T-helper 2 cell treated with Interferon-gamma antibody and Interleukin-4, amounts not matched to agents 5 μg/mL and 100 μg/mL, for 36 hours (primary cell): Measurements from ENCODE around the gene NSD2.
"Not testable (repeated sequence)": the region's sequence is repeated elsewhere in the genome, so short reads cannot be mapped to it uniquely, and the experiment has no call there.

ENCODE experiments used
- DNase-seq: peaks from one replicate; pipeline ENCODE4 v3.0.0; 2021; ENCODE audit warnings: low spot score
- H3K27ac Mint-ChIP-seq: one replicate; pipeline ENCODE4 v1.8.0; 2021; ENCODE audit warnings: mild to moderate bottlenecking, mixed read lengths
- H3K27me3 Mint-ChIP-seq: one replicate; pipeline ENCODE4 v1.8.0; 2021; ENCODE audit warnings: low read depth, mixed read lengths
- H3K36me3 Mint-ChIP-seq: one replicate; pipeline ENCODE4 v1.8.0; 2021; ENCODE audit warnings: low read depth, mixed read lengths
- H3K4me1 Mint-ChIP-seq: one replicate; pipeline ENCODE4 v1.8.0; 2021; ENCODE audit warnings: low read depth, mixed read lengths
- H3K4me3 Mint-ChIP-seq: one replicate; pipeline ENCODE4 v1.8.0; 2022; ENCODE audit warnings: mild to moderate bottlenecking, moderate library complexity, mixed read lengths
- H3K9me3 Mint-ChIP-seq: one replicate; pipeline ENCODE4 v1.8.0; 2021; ENCODE audit warnings: mixed read lengths

NSD2 gene

DNA sequence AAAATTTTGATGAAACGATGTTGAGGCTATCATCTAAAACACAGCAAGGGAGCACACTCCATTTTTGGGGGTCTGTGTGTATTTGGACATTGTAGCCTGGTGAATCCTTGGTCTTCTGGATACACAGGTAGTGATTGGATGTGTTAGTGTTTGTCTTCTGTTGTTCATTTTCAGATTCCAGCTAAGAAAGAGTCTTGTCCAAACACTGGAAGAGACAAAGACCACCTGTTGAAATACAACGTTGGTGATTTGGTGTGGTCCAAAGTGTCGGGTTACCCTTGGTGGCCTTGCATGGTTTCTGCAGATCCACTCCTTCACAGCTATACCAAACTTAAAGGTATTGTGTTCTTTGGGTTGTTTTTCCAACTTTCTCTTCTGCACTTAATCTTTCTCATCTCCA lies 32.8 kb downstream of the NSD2 start:
- H3K4me1 Mint-ChIP-seq, result peaks cover 46% of the 10 kb centered on the region
- peaks cover 66% of the 10 kb centered on the region for H3K36me3 Mint-ChIP-seq
- H3K4me3 Mint-ChIP-seq, result no peak overlapping the region
- H3K27me3 Mint-ChIP-seq, result no peaks in the 10 kb centered on the region
- H3K27ac Mint-ChIP-seq, result no peak overlapping the region
- no peaks in the 10 kb centered on the region for H3K9me3 Mint-ChIP-seq
- no peak for DNase-seq

DNA sequence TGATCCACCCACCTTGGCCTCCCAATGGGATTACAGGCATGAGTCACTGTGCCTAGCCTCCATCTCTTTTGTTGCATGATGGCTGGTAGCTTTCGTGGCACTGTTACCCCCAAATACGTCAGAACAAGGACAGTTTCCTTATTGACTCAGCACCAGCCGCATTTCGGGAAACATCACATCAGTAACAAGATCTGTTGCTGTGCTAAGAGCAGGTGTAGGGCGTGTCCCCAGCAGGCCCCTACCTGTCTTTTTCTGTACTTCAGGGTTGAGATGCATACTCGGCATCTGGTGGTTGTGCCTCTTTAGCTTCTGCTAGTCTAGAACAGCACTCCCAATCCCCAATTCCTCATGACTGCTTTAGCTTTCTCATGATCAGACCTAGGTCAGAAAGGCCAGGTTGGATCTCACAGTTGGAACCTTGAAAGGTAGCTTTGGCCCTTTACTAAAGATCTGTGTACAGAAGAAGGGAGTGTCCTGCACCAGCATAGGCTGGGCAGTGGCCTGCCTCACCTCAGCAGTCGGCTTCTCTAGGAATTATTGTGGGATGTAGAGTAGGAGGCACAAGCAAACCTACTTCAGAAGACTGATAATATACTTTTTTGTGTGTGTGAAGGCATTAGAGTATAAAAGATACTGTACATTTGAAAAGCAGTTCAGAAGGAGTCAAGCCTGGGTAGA lies 36.8 kb downstream of the NSD2 start:
- peak overlapping the region; percentile 54 for H3K27ac Mint-ChIP-seq

DNA sequence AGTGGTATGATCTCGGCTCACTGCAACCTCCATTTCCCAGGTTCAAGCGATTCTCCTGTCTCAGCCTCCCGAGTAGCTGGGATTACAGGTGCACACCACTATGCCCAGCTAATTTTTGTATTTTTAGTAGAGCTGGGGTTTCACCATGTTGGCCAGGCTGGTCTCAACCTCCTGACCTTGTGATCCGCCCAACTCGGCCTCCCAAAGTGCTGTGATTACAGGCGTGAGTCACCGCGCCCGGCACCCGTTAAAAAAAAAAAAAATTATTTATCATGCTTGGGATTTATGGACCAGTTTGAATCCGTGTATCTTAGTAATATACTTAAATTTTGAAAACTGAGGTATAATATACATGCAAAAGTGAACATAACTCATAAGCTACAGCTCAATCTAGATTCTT lies 38.5 kb downstream of the NSD2 start:
- H3K4me1 Mint-ChIP-seq, result peaks cover 37% of the 10 kb centered on the region
- peaks cover 57% of the 10 kb centered on the region for H3K36me3 Mint-ChIP-seq
- H3K9me3 Mint-ChIP-seq, H3K27me3 Mint-ChIP-seq, H3K4me3 Mint-ChIP-seq, DNase-seq, H3K27ac Mint-ChIP-seq: not testable (repeated sequence)

More for the DNA sequence above, 36.8 kb downstream of the NSD2 start:
- peaks cover 46% of the 10 kb centered on the region for H3K4me1 Mint-ChIP-seq
- no peaks in the 10 kb centered on the region for H3K9me3 Mint-ChIP-seq
- H3K4me3 Mint-ChIP-seq, result no peak overlapping the region
- DNase-seq, result no peak
- H3K36me3 Mint-ChIP-seq, result peaks cover 60% of the 10 kb centered on the region
- no peaks in the 10 kb centered on the region for H3K27me3 Mint-ChIP-seq

DNA sequence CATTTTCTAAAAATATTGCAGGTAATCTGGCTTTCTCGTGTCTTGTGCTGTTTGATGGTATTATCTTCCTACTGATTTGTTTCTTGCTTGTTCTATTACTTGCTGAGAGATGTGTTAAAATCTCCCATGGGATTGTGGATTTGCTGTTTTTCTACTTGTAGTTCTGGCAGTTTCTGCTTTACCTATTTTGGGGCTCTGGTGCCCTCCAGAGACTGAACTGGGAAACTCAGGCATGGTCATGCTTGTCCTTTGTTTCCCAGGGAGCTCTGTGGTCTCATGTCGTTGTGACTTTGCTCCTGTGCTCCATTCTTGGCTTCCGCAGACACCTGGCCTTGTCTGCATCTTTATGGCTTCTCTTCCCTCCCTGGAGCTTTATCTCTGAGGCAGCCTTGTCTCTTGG lies 39.5 kb downstream of the NSD2 start:
- H3K27ac Mint-ChIP-seq, result peak overlapping the region; percentile 74
- H3K4me1 Mint-ChIP-seq, result peaks cover 36% of the 10 kb centered on the region
- no peaks in the 10 kb centered on the region for H3K9me3 Mint-ChIP-seq
- DNase-seq, result no peak
- peaks cover 56% of the 10 kb centered on the region for H3K36me3 Mint-ChIP-seq
- no peak overlapping the region for H3K4me3 Mint-ChIP-seq
- H3K27me3 Mint-ChIP-seq, result no peaks in the 10 kb centered on the region

DNA sequence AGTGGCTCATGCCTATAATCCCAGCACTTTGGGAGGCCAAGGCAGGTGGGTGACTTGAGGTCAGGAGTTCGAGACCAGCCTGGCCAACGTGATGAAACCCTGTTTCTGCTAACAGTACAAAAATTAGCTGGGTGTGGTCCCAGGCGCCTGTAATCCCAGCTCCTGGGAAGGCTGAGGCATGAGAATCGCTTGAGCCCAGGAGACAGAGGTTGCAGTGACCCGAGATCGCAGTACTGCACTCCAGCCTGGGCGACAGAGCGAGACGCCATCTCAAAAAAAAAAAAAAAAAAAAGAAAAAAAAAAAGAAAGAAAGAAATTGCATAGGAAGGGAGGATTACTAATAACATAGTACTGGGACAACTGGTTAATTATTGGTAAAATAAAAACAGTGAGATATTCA lies 40.1 kb downstream of the NSD2 start:
- H3K27ac Mint-ChIP-seq, H3K4me3 Mint-ChIP-seq, H3K27me3 Mint-ChIP-seq, H3K9me3 Mint-ChIP-seq, DNase-seq: not testable (repeated sequence)
- Mint-ChIP-seq H3K36me3 (peaks cover 56% of the 10 kb centered on the region), H3K4me1 (peaks cover 29% of the 10 kb centered on the region)

DNA sequence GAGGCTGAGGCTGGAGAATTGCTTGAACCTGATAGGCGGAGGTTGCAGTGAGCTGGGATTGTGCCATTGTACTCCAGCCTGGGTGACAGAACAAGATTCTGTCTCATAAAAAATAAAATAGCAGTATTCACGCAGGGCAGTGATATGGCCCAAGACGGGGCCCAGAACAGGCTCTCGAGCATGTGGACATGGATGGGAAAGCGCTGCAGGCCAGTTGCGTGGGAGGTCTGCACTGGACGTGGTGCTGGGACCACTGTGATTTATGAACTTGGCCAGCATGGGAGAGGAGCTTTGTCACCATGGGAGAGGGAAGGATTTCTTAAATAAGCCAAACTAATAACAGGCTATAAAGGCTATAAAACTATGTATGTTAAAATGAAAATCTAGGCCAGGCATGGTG lies 51.6 kb downstream of the NSD2 start:
- Mint-ChIP-seq H3K4me1 (peaks cover 1% of the 10 kb centered on the region), H3K27me3 (no peaks in the 10 kb centered on the region), H3K36me3 (peaks cover 33% of the 10 kb centered on the region), H3K27ac (no peak overlapping the region), H3K4me3 (no peak overlapping the region), H3K9me3 (no peaks in the 10 kb centered on the region)
- DNase-seq, result no peak

DNA sequence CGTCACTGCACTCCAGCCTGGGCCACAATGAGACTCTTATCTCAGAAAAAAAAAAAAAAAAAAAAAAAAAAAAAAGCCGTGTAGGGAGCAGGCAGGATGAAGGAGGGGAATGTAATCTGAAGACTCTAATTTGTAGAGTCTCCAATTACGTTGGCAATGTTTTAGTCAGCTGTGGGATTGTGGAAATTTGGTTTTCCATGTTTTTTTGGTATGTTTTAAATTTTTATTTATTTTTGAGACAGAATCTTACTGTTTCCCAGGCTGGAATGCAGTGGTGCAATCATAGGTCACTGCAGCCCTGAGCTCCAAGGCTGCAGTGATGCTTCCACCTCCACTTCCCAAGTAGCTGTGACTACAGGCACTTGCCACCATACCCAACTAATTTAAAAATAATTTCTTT lies 56.5 kb downstream of the NSD2 start:
- no peak overlapping the region for H3K27ac Mint-ChIP-seq
- H3K4me3 Mint-ChIP-seq, result no peak overlapping the region
- no peaks in the 10 kb centered on the region for H3K9me3 Mint-ChIP-seq
- no peak for DNase-seq
- peaks cover 8% of the 10 kb centered on the region for H3K4me1 Mint-ChIP-seq
- H3K36me3 Mint-ChIP-seq, result peaks cover 49% of the 10 kb centered on the region
- no peaks in the 10 kb centered on the region for H3K27me3 Mint-ChIP-seq

DNA sequence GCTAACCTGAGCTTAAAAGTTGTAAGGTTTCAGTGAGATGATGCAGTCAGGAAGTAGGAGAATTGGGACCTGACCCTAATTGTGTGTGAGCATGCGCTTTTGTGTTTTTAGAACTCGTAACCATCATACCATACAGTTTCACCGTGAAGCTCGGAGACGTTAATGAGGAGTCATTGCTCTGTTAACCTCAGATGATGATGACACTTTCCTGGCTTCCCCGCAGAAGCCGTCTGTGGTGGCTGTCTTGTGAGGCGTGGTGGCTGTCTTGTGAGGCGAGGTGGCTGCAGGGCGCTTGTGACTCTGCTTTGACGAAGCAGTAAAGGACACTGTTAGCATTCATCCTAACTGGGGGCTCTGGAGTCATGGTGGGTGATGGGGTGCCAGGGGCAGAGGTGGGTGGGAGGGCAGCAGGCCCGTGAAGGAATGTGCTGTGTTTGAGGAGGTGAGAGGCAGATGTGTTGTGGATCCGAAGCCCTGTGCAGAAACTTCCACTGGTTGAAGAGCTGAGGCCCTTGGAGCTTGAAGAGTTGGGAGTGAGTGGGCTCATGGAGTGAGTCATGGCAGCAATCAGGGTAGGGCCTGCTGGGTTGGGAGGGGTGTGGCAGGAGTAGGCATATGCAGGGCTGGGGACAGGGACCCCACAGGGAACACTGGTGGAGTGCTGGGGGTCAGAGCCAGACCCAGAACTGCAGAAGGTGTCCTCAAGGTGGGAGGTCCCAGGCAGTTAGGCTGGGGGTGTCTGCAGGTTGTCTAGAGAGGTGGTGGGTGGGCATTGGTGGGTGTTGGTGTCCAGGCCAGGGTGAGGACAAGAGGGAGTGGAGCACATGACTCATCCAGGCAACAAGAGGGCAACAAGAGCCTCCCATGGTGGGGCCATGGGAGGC lies 57.4 kb downstream of the NSD2 start:
- no peak for DNase-seq
- peak overlapping the region; percentile 19 for H3K27ac Mint-ChIP-seq
- peaks cover 41% of the 10 kb centered on the region for H3K36me3 Mint-ChIP-seq

DNA sequence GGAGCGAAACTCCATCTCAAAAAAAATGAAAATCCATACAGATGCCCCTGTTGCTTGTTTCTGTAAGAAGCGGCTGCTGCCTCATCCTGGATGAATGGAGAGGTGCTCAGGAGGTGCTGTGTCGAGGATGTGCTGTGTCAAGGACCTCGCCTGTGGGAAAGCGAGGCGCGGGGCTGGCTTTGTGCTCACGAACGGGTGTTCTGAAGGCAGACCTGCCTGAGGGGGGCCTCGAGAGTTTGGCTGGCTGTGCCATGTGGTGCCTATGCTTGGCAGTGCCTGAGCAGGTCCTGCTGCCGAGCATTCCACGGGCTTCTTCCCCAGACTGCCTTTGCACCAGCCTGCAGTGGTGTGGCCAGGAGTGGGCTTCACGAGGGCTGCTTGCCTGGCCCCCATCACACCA lies 61.5 kb downstream of the NSD2 start:
- DNase-seq, result no peak
- Mint-ChIP-seq H3K36me3 (peaks cover 51% of the 10 kb centered on the region), H3K9me3 (no peaks in the 10 kb centered on the region), H3K4me1 (peaks cover 7% of the 10 kb centered on the region), H3K27ac (no peak overlapping the region), H3K27me3 (no peaks in the 10 kb centered on the region), H3K4me3 (no peak overlapping the region)

More for the DNA sequence above, 57.4 kb downstream of the NSD2 start:
- no peak overlapping the region for H3K4me3 Mint-ChIP-seq
- H3K9me3 Mint-ChIP-seq, result no peaks in the 10 kb centered on the region
- H3K27me3 Mint-ChIP-seq, result no peaks in the 10 kb centered on the region
- H3K4me1 Mint-ChIP-seq, result peaks cover 8% of the 10 kb centered on the region

DNA sequence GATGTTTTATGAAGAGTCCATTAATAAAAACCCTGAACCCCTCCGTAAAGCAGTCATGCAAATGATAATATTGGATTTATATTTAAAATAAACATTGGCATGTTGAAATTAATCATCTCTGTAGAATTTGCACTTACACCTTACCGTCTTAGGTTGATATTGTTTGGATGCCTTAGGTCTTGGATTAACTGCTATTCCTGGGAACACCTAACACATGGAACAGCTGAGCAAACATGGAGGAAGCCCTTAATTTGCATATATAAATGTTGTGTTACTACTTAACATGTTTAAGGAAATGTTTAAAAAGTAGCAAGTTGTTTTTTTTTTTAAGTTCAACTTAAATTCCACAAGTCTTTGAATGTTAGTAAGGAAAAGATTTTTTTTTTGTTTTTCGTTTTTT lies 62.5 kb downstream of the NSD2 start:
- DNase-seq, result no peak
- peaks cover 7% of the 10 kb centered on the region for H3K4me1 Mint-ChIP-seq
- no peaks in the 10 kb centered on the region for H3K9me3 Mint-ChIP-seq
- H3K4me3 Mint-ChIP-seq, result no peak overlapping the region
- no peaks in the 10 kb centered on the region for H3K27me3 Mint-ChIP-seq
- no peak overlapping the region for H3K27ac Mint-ChIP-seq
- peaks cover 47% of the 10 kb centered on the region for H3K36me3 Mint-ChIP-seq

DNA sequence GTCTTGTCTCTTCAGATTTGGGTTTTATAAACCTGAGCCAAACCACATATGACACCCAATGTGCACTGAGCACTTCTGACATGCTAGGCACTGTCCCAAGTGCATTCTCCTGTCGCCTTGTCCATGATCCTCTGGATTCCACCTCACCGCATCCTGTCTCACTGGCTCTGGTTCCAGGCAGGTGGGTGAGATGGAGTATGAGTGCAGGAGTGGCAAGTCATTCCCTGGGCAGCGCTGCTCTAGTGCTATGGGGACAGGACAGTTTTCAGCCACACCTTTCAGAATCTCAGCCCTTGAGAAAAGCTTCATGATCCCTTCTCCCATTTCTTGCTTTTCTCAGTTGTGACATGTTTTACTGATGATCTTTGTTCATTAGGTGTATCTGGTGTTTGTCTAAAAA lies 66.4 kb downstream of the NSD2 start:
- Mint-ChIP-seq H3K36me3 (peaks cover 50% of the 10 kb centered on the region), H3K4me3 (no peak overlapping the region), H3K9me3 (no peaks in the 10 kb centered on the region), H3K27ac (no peak overlapping the region), H3K27me3 (no peaks in the 10 kb centered on the region), H3K4me1 (no peaks in the 10 kb centered on the region)
- DNase-seq, result no peak

DNA sequence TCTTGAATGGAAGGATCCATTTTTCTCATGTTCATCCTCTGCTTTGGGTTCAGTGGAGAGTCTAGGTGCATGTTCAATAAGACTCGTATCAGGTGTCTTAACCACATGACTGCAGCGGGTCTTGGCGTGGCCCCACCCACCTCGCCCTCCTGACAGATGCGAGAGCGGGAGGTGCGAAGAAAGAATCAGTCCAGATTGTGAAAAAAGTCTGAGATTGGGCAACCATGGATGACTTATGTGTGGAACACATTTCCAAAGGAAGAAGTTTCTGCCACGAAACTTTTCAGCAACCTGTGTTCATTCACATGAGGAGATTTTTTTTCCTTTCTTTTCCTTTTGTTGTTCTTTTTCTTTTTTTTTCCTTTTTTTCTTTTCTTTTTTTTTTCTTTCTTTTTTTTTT lies 66.8 kb downstream of the NSD2 start:
- Mint-ChIP-seq H3K27me3 (no peaks in the 10 kb centered on the region), H3K27ac (no peak overlapping the region), H3K9me3 (no peaks in the 10 kb centered on the region), H3K4me3 (no peak overlapping the region), H3K36me3 (peaks cover 53% of the 10 kb centered on the region), H3K4me1 (no peaks in the 10 kb centered on the region)
- no peak for DNase-seq

DNA sequence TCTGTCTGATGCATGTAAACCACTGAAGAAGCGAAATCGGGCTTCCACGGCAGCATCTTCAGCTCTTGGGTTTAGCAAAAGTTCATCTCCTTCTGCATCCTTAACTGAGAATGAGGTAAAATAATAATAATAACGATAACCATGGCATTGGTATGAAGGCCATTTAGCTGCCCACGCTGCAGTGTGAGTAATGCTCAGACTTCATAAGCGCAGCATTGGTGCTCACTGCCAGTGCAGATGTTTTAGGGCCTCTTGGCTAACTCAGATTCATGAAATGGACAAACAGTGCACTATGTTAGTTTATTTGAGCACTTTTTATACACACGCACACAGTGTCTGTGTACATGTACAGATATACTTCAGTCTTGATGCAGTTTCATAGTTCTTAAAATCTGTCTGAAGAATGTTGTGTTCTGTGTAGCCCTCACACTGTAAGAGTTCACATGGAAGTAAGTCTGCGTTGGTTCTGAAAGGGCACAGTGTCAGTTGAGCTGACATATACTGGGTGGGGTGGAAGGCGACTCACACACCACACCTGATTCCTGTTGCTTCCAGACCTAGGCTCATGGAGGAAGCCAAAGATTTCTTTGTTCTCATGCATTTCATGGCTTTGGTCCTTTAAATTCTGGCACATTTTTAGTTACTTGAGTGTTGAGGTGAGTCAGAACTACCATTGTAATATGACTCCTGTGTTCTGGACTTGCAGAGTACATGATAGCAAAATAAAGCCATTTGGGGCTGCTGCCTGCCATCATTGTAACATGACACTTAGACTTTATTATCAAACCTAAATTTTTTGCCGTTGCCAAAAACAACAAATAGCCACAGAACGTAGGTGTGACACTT lies 68.7 kb downstream of the NSD2 start:
- no peak overlapping the region for H3K27ac Mint-ChIP-seq
- H3K4me3 Mint-ChIP-seq, result no peak overlapping the region
- H3K4me1 Mint-ChIP-seq, result no peaks in the 10 kb centered on the region
- peaks cover 60% of the 10 kb centered on the region for H3K36me3 Mint-ChIP-seq
- DNase-seq, result no peak
- H3K9me3 Mint-ChIP-seq, result no peaks in the 10 kb centered on the region
- no peaks in the 10 kb centered on the region for H3K27me3 Mint-ChIP-seq

DNA sequence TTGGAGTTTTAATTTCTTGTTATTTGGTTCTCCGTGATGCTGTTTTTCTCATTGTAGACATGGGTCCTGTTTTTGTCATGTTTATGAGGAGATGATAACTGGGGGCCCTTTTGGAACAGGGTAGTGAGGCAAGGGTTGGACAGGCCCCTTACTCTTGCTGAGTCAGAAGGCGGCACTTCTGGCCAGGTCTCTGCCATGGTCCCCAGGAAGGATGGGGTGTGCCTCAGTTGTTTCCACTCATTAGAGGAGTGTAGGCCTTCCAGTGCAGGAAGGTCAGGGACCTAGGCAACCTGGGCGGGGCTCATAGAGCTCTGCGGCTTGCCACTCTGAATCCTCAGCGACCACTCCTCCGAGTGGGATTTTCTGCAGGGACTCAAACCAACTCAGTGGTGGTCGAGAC lies 69.4 kb downstream of the NSD2 start:
- Mint-ChIP-seq H3K4me3 (no peak overlapping the region), H3K4me1 (no peaks in the 10 kb centered on the region), H3K27ac (no peak overlapping the region), H3K9me3 (no peaks in the 10 kb centered on the region), H3K27me3 (no peaks in the 10 kb centered on the region), H3K36me3 (peaks cover 62% of the 10 kb centered on the region)
- no peak for DNase-seq
